Progenitor cell of endocrine pancreas (in vitro differentiated cells): Measurements from ENCODE around the gene REG4. TPM values are rescaled to one million over a fixed set of nuclear protein-coding genes. Genes with fewer than 3 reads are reported as not detected.
A peak's percentile ranks its signal among the peaks of the same experiment; 100 is the strongest.

ENCODE experiments used
- DNase-seq: peaks from one replicate; pipeline ENCODE4 v3.0.0; 2021; ENCODE audit warnings: low spot score; ENCODE audit not compliant: unreplicated experiment
- H3K27ac Mint-ChIP-seq: 2 replicates; pipeline ENCODE4 v1.8.0; 2021; ENCODE audit warnings: mild to moderate bottlenecking, moderate library complexity, mixed read lengths
- H3K27me3 Mint-ChIP-seq: 2 replicates; pipeline ENCODE4 v1.8.0; 2021; ENCODE audit warnings: mixed read lengths
- H3K36me3 Mint-ChIP-seq: 2 replicates; pipeline ENCODE4 v1.8.0; 2022; ENCODE audit warnings: mixed read lengths; ENCODE audit not compliant: insufficient read depth
- H3K4me1 Mint-ChIP-seq: 2 replicates; pipeline ENCODE4 v1.8.0; 2021; ENCODE audit warnings: low read depth, mixed read lengths
- H3K4me3 Mint-ChIP-seq: 2 replicates; pipeline ENCODE4 v1.8.0; 2021; ENCODE audit warnings: low read depth, mild to moderate bottlenecking, moderate library complexity, mixed read lengths
- H3K9me3 Mint-ChIP-seq: 2 replicates; pipeline ENCODE4 v1.8.0; 2021; ENCODE audit warnings: low read depth, mixed read lengths
- total RNA-seq: library from RNA; stranded (reverse); gene quantifications from 2 replicates; pipeline ENCODE4 v1.2.1, GENCODE V29; 2021
- TF ChIP-seq, protein P1 (sequence below): fragments of 200-600 bp; sonication (generic); IDR thresholded peaks from one replicate; pipeline ENCODE4 v1.5.0; 2021; ENCODE audit warnings: antibody characterized with exemption, mild to moderate bottlenecking; ENCODE audit not compliant: unreplicated experiment

The REG4 gene
- total RNA-seq, 1 donor from 2014 or later = 0.67 TPM

GRCh38 chr1:119771016-119771415 lies 40.2 kb downstream of the REG4 start:
- H3K27ac Mint-ChIP-seq = no peak overlapping the region
- peaks cover 45% of the 10 kb centered on the region for H3K4me1 Mint-ChIP-seq
- DNase-seq = no peak
- no peaks in the 10 kb centered on the region for H3K27me3 Mint-ChIP-seq
- no peak overlapping the region for H3K4me3 Mint-ChIP-seq
- H3K36me3 Mint-ChIP-seq = no peaks in the 10 kb centered on the region
- H3K9me3 Mint-ChIP-seq = no peaks in the 10 kb centered on the region
- TF ChIP-seq, protein P1, sequence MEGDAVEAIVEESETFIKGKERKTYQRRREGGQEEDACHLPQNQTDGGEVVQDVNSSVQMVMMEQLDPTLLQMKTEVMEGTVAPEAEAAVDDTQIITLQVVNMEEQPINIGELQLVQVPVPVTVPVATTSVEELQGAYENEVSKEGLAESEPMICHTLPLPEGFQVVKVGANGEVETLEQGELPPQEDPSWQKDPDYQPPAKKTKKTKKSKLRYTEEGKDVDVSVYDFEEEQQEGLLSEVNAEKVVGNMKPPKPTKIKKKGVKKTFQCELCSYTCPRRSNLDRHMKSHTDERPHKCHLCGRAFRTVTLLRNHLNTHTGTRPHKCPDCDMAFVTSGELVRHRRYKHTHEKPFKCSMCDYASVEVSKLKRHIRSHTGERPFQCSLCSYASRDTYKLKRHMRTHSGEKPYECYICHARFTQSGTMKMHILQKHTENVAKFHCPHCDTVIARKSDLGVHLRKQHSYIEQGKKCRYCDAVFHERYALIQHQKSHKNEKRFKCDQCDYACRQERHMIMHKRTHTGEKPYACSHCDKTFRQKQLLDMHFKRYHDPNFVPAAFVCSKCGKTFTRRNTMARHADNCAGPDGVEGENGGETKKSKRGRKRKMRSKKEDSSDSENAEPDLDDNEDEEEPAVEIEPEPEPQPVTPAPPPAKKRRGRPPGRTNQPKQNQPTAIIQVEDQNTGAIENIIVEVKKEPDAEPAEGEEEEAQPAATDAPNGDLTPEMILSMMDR = peak; percentile 50

- Mint-ChIP-seq H3K9me3 (no peaks in the 10 kb centered on the region), H3K27me3 (no peaks in the 10 kb centered on the region), H3K4me1 (peaks cover 33% of the 10 kb centered on the region), H3K4me3 (peak within 1 kb of the TSS; percentile 73), H3K36me3 (peaks cover 9% of the 10 kb centered on the region), H3K27ac (peak within 1 kb of the TSS; percentile 77)
- TF ChIP-seq, protein P1 = no peak
- DNase-seq = no peak
Observed at GRCh38 chr1:119768778-119769177, 42.5 kb downstream of the REG4 start, which contains the start of gene HMGCS2. TSS of gene HMGCS2 (minus strand) at chr1:119768905. CDS start at chr1:119768844, 61 bp downstream.

GRCh38 chr1:119767486-119767885 lies 43.8 kb downstream of the REG4 start:
- Mint-ChIP-seq H3K36me3 (peaks cover 12% of the 10 kb centered on the region), H3K4me1 (peaks cover 27% of the 10 kb centered on the region), H3K4me3 (peak overlapping the region; percentile 73), H3K27ac (peak overlapping the region; percentile 89), H3K9me3 (no peaks in the 10 kb centered on the region), H3K27me3 (no peaks in the 10 kb centered on the region)
- TF ChIP-seq, protein P1 = no peak
- no peak for DNase-seq

DNA sequence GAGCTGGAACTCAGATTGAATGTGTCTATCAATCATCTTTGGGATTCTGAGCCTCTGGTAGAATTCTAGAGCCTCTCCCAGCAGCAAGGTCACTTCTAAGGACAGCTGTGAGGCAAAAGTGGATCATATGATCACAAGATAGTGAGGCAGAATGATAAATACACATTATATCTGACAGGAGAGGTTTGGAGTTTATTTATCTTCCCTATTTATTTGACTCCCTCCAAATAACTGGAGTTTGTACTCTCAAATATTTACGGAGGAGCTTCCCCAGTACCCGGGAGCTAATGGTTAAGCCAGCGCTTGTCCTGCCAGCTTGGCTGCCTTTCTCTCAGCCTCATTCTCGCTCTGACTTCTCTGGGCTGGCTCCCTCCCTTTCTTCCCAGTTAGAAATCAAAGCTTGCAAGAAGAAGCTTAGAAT lies 44.9 kb downstream of the REG4 start:
- peak overlapping the region; percentile 89 for H3K27ac Mint-ChIP-seq
- TF ChIP-seq, protein P1 = no peak
- H3K36me3 Mint-ChIP-seq = peaks cover 12% of the 10 kb centered on the region

GRCh38 chr1:119764220-119764619 lies 47.0 kb downstream of the REG4 start:
- peaks cover 27% of the 10 kb centered on the region for H3K4me1 Mint-ChIP-seq
- H3K36me3 Mint-ChIP-seq = peaks cover 18% of the 10 kb centered on the region
- H3K27me3 Mint-ChIP-seq = no peaks in the 10 kb centered on the region
- H3K27ac Mint-ChIP-seq = no peak overlapping the region
- TF ChIP-seq, protein P1 = no peak
- H3K4me3 Mint-ChIP-seq = no peak overlapping the region
- no peaks in the 10 kb centered on the region for H3K9me3 Mint-ChIP-seq
- no peak for DNase-seq

More for the DNA sequence above, 44.9 kb downstream of the REG4 start:
- Mint-ChIP-seq H3K9me3 (no peaks in the 10 kb centered on the region), H3K4me1 (peaks cover 27% of the 10 kb centered on the region), H3K27me3 (no peaks in the 10 kb centered on the region), H3K4me3 (peak overlapping the region; percentile 73)
- DNase-seq = no peak
